ENCODE data around the gene RTP3.
A peak's percentile ranks its signal among the peaks of the same experiment; 100 is the strongest.

GRCh38 chr3:46524832-46525231 is 27.1 kb downstream of the RTP3 start:
- no peak for TF ChIP-seq POLR2A (IDR thresholded peaks at IDR 0.05; ENCODE audit: borderline replicate concordance, extremely low read depth, insufficient read depth, insufficient read length)
- no peak for TF ChIP-seq POLR2AphosphoS5 (IDR thresholded peaks at IDR 0.05; ENCODE audit: low read depth, low read length)
- TF ChIP-seq, protein P1, sequence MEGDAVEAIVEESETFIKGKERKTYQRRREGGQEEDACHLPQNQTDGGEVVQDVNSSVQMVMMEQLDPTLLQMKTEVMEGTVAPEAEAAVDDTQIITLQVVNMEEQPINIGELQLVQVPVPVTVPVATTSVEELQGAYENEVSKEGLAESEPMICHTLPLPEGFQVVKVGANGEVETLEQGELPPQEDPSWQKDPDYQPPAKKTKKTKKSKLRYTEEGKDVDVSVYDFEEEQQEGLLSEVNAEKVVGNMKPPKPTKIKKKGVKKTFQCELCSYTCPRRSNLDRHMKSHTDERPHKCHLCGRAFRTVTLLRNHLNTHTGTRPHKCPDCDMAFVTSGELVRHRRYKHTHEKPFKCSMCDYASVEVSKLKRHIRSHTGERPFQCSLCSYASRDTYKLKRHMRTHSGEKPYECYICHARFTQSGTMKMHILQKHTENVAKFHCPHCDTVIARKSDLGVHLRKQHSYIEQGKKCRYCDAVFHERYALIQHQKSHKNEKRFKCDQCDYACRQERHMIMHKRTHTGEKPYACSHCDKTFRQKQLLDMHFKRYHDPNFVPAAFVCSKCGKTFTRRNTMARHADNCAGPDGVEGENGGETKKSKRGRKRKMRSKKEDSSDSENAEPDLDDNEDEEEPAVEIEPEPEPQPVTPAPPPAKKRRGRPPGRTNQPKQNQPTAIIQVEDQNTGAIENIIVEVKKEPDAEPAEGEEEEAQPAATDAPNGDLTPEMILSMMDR (IDR thresholded peaks at IDR 0.05 in 2 of 3, conservative IDR thresholded peaks at IDR 0.05 in 1 of 3; ENCODE audit: borderline replicate concordance in 1 of 3, insufficient read depth in 1 of 3, low read depth in 2 of 3, low read length in 2 of 3): no peak
- TF ChIP-seq CEBPB (IDR thresholded peaks at IDR 0.05; ENCODE audit: low read depth): peak; percentile 44
- TF ChIP-seq REST (IDR thresholded peaks at IDR 0.05; ENCODE audit: low read depth): no peak
- TF ChIP-seq EZH2 (IDR thresholded peaks at IDR 0.05): no peak
- TF ChIP-seq RAD21 (IDR thresholded peaks at IDR 0.05; ENCODE audit: low read depth): no peak
